Measurements from ENCODE around the gene ABCA12. TPM values are rescaled to one million over a fixed set of nuclear protein-coding genes. Genes with fewer than 3 reads are reported as not detected.

Gene ABCA12
- total RNA-seq, 2 experiments from 2014 or later: not detected

- H3K4me1 ChIP-seq (ENCODE audit: insufficient read depth, low read length): no peaks in the 10 kb centered on the region
- Mint-ChIP-seq H3K4me1 (ENCODE audit: low read depth) (no peaks in the 10 kb centered on the region), H3K27me3 (peaks cover 15% of the 10 kb centered on the region), H3K9me3 (peaks cover 2% of the 10 kb centered on the region), H3K36me3 (ENCODE audit: low read depth) (no peaks in the 10 kb centered on the region), H3K4me3 (no peak overlapping the region), H3K27ac (no peak overlapping the region)
- no peaks in the 10 kb centered on the region for H3K27me3 ChIP-seq (ENCODE audit: control insufficient read depth in 1 of 2, insufficient read depth in 2 of 2, low read length in 2 of 2)
- H3K36me3 ChIP-seq (ENCODE audit: insufficient read depth, low read length): no peaks in the 10 kb centered on the region
- no peak overlapping the region for H3K27ac ChIP-seq (ENCODE audit: low read depth in 1 of 2, low read length in 2 of 2)
- TF ChIP-seq CTCF (IDR thresholded peaks at IDR 0.05): no peak
- DNase-seq: no peak
- POLR2A ChIA-PET: no interaction called here
- no peak overlapping the region for H3K4me3 ChIP-seq (ENCODE audit: low read length)
- ATAC-seq (ENCODE audit: poor library complexity): no peak
- intact Hi-C loops (cut with DNase I, micrococcal nuclease): no loop called here
- H3K9me3 ChIP-seq (ENCODE audit: control insufficient read depth in 1 of 2, insufficient read depth in 1 of 2, low read length in 2 of 2): no peaks in the 10 kb centered on the region
- CTCF ChIA-PET: no interaction called here
These were observed 177.7 kb downstream of the ABCA12 start for GRCh38 chr2:214960677-214961076.

GRCh38 chr2:214946949-214947348 is 191.5 kb downstream of the ABCA12 start:
- Histone ChIP-seq H3K36me3 (ENCODE audit: insufficient read depth, low read length) (no peaks in the 10 kb centered on the region), H3K4me3 (ENCODE audit: low read length) (no peak overlapping the region), H3K27me3 (ENCODE audit: control insufficient read depth in 1 of 2, insufficient read depth in 2 of 2, low read length in 2 of 2) (no peaks in the 10 kb centered on the region), H3K9me3 (ENCODE audit: control insufficient read depth in 1 of 2, insufficient read depth in 1 of 2, low read length in 2 of 2) (no peaks in the 10 kb centered on the region), H3K27ac (ENCODE audit: low read depth in 1 of 2, low read length in 2 of 2) (no peak overlapping the region), H3K4me1 (ENCODE audit: insufficient read depth, low read length) (no peaks in the 10 kb centered on the region)
- Mint-ChIP-seq H3K36me3 (ENCODE audit: low read depth) (no peaks in the 10 kb centered on the region), H3K27me3 (peaks cover 7% of the 10 kb centered on the region), H3K4me3 (no peak overlapping the region), H3K9me3 (no peaks in the 10 kb centered on the region), H3K4me1 (ENCODE audit: low read depth) (no peaks in the 10 kb centered on the region), H3K27ac (no peak overlapping the region)
- ATAC-seq (ENCODE audit: poor library complexity) (no peak), DNase-seq (no peak)
- CTCF ChIA-PET: no interaction called here
- no peak for TF ChIP-seq CTCF (IDR thresholded peaks at IDR 0.05)
- POLR2A ChIA-PET: no interaction called here
- intact Hi-C loops (cut with DNase I, micrococcal nuclease): no loop called here

GRCh38 chr2:214934006-214934405 is 204.4 kb downstream of the ABCA12 start:
- intact Hi-C loops (cut with DNase I, micrococcal nuclease): no loop called here
- H3K4me3 Mint-ChIP-seq: no peak overlapping the region
- ATAC-seq (ENCODE audit: poor library complexity) (no peak), DNase-seq (no peak)
- no peaks in the 10 kb centered on the region for H3K27me3 Mint-ChIP-seq
- no peaks in the 10 kb centered on the region for H3K36me3 Mint-ChIP-seq (ENCODE audit: low read depth)
- CTCF ChIA-PET: no interaction called here
- Histone ChIP-seq H3K4me3 (ENCODE audit: low read length) (no peak overlapping the region), H3K27me3 (ENCODE audit: control insufficient read depth in 1 of 2, insufficient read depth in 2 of 2, low read length in 2 of 2) (no peaks in the 10 kb centered on the region), H3K27ac (ENCODE audit: low read depth in 1 of 2, low read length in 2 of 2) (no peak overlapping the region), H3K4me1 (ENCODE audit: insufficient read depth, low read length) (no peaks in the 10 kb centered on the region), H3K36me3 (ENCODE audit: insufficient read depth, low read length) (no peaks in the 10 kb centered on the region), H3K9me3 (ENCODE audit: control insufficient read depth in 1 of 2, insufficient read depth in 1 of 2, low read length in 2 of 2) (no peaks in the 10 kb centered on the region)
- no peak for TF ChIP-seq CTCF (IDR thresholded peaks at IDR 0.05)
- H3K27ac Mint-ChIP-seq: no peak overlapping the region
- H3K4me1 Mint-ChIP-seq (ENCODE audit: low read depth): no peaks in the 10 kb centered on the region
- POLR2A ChIA-PET: no interaction called here
- no peaks in the 10 kb centered on the region for H3K9me3 Mint-ChIP-seq
